Measurements from ENCODE around the gene ZNF264.

- TF ChIP-seq CTCF (IDR thresholded peaks at IDR 0.05): no peak
- no peak for TF ChIP-seq POLR2A (IDR thresholded peaks at IDR 0.05)
These were observed 49.9 kb downstream of the ZNF264 start for GRCh38 chr19:57241176-57241575.

Measured in adrenal gland (tissue), 5 donors.